HCT116 (cell line): ENCODE results near the gene PPP2R2D. TPM values are rescaled to one million over a fixed set of nuclear protein-coding genes. Genes with fewer than 3 reads are reported as not detected.

ENCODE experiments used
- ATAC-seq: fragments of 200-7000 bp; cut with Tn5 transposase; 2 replicates; pipeline ENCODE4 v1.9.1; 2020; ENCODE audit warnings: mild to moderate bottlenecking, moderate library complexity
- BruUV-seq: library from RNA; stranded (reverse); fragments of 400-500 nt; replicated peaks from 2 replicates; lab custom pipeline; 2021; lab: Mats Ljungman, UMichigan
- CTCF ChIA-PET: fragments of 300-600 bp; sonication (Branson Sonifier 250); formaldehyde crosslinking; loops from one replicate; lab custom pipeline; 2021; ENCODE audit warnings: antibody characterized with exemption; lab: Charles Lee
- POLR2A ChIA-PET: fragments of 300-600, 350-600 bp; sonication (Branson Sonifier 250); formaldehyde crosslinking; loops from one replicate; lab custom pipeline; 2021; ENCODE audit warnings: antibody characterized with exemption; lab: Charles Lee
- RAD21 ChIA-PET, 2 experiments: fragments of 300-600 bp; sonication (Branson Sonifier 250); formaldehyde crosslinking; loops; one replicate each; lab custom pipeline; 2023; ENCODE audit warnings: low total read pairs in 2 of 2; ENCODE audit not compliant: uncharacterized antibody in 2 of 2, unreplicated experiment in 2 of 2, low non-redundant PET in 1 of 2; lab: Charles Lee
- DNase-seq: peaks from one replicate; pipeline ENCODE4 v3.0.0-alpha.2; 2010; ENCODE audit warnings: low read depth, low spot score
- H2AFZ ChIP-seq: fragments of 200-600 bp; shearing (Covaris generic), sonication (generic); 2 replicates; pipeline ENCODE4 v1.6.1; 2017; ENCODE audit warnings: low read depth, mixed run types, mixed read lengths, antibody characterized with exemption, low read length; ENCODE audit not compliant: poor library complexity, severe bottlenecking
- H3K27ac ChIP-seq: 2 replicates; pipeline ENCODE4 v1.5.1; 2012; ENCODE audit warnings: low read depth, low read length
- H3K27me3 ChIP-seq: fragments of 200-600 bp; sonication (generic); 2 replicates; pipeline ENCODE4 v1.6.1; 2016; ENCODE audit warnings: mixed run types, low read length, mixed read lengths; ENCODE audit not compliant: insufficient read depth
- H3K36me3 ChIP-seq, 2 experiments: fragments of 200-500 bp in 1 of 2; fragments of 200-600 bp in 1 of 2; sonication (Bioruptor generic) in 1 of 2; sonication (generic) in 1 of 2; 2 replicates each; pipeline versions ENCODE4 v1.5.1 to v1.6.1; 2014 to 2016; ENCODE audit warnings: low read length in 2 of 2, inconsistent platforms in 1 of 2, mixed read lengths in 1 of 2, mixed run types in 1 of 2; ENCODE audit not compliant: insufficient read depth in 2 of 2, control insufficient read depth in 1 of 2
- H3K4me1 ChIP-seq, 2 experiments: fragments of 200-600 bp in 1 of 2; sonication (generic) in 1 of 2; 2 replicates each; pipeline versions ENCODE4 v1.5.1 to v1.6.1; 2012 to 2017; ENCODE audit warnings: low read length in 2 of 2, inconsistent platforms in 1 of 2, mild to moderate bottlenecking in 1 of 2, mixed read lengths in 1 of 2, mixed run types in 1 of 2, moderate library complexity in 1 of 2; ENCODE audit not compliant: insufficient read depth in 2 of 2, control insufficient read depth in 1 of 2
- H3K4me2 ChIP-seq: fragments of 200-600 bp; sonication (generic); 2 replicates; pipeline ENCODE4 v1.6.1; 2017; ENCODE audit warnings: mixed run types, low read length, mixed read lengths
- H3K4me3 ChIP-seq, 2 experiments: fragments of 200-600 bp in 1 of 2; sonication (generic) in 1 of 2; replicated peaks in 1 of 2; 2 replicates each; pipeline ENCODE4 v1.5.1; 2011 to 2016; ENCODE audit warnings: low read length in 2 of 2, control low read depth in 1 of 2, low read depth in 1 of 2, mild to moderate bottlenecking in 1 of 2, mixed read lengths in 1 of 2, mixed run types in 1 of 2
- H3K79me2 ChIP-seq: fragments of 200-600 bp; sonication (generic); 2 replicates; pipeline ENCODE4 v1.6.1; 2017; ENCODE audit warnings: mild to moderate bottlenecking, mixed run types, low read length, moderate library complexity, mixed read lengths; ENCODE audit not compliant: insufficient read depth
- H3K9ac ChIP-seq: fragments of 200-600 bp; sonication (generic); 2 replicates; pipeline ENCODE4 v1.6.1; 2016; ENCODE audit warnings: low read length, mixed read lengths
- H3K9me2 ChIP-seq: fragments of 200-600 bp; sonication (generic), shearing (Covaris generic); 2 replicates; pipeline ENCODE4 v1.6.1; 2017; ENCODE audit warnings: mixed run types, mild to moderate bottlenecking, moderate library complexity; ENCODE audit not compliant: insufficient read depth
- H3K9me3 ChIP-seq, 2 experiments: fragments of 200-500 bp in 1 of 2; fragments of 200-600 bp in 1 of 2; sonication (Bioruptor generic) in 1 of 2; sonication (generic) in 1 of 2; 2 replicates each; pipeline ENCODE4 v1.6.1; 2014 to 2017; ENCODE audit warnings: low read length in 2 of 2, mixed read lengths in 2 of 2, inconsistent platforms in 1 of 2, low read depth in 1 of 2, mild to moderate bottlenecking in 1 of 2, mixed run types in 1 of 2, moderate library complexity in 1 of 2; ENCODE audit not compliant: control insufficient read depth in 1 of 2, insufficient read depth in 1 of 2
- H4K20me1 ChIP-seq: fragments of 200-600 bp; sonication (generic), shearing (Covaris generic); 2 replicates; pipeline ENCODE4 v1.6.1; 2017; ENCODE audit warnings: mixed run types, mild to moderate bottlenecking, moderate library complexity; ENCODE audit not compliant: insufficient read depth
- CTCF ChIP-seq, 3 experiments: fragments of 200-600 bp in 1 of 3; sonication (generic) in 1 of 3; IDR thresholded peaks in 2 of 3; conservative IDR thresholded peaks in 1 of 3; 2 replicates each; pipeline ENCODE4 v1.5.1; 2012 to 2017; ENCODE audit warnings: low read depth in 2 of 3, low read length in 2 of 3, antibody characterized with exemption in 1 of 3, borderline replicate concordance in 1 of 3, control low read depth in 1 of 3, mild to moderate bottlenecking in 1 of 3, mixed read lengths in 1 of 3, mixed run types in 1 of 3, moderate library complexity in 1 of 3; ENCODE audit not compliant: insufficient read depth in 1 of 3
- EGR1 ChIP-seq: IDR thresholded peaks from 2 replicates; pipeline ENCODE4 v1.6.1; 2012; ENCODE audit warnings: low read depth
- ELF1 ChIP-seq: IDR thresholded peaks from 2 replicates; pipeline ENCODE4 v1.6.1; 2012; ENCODE audit warnings: low read depth, borderline replicate concordance
- EZH2 ChIP-seq: fragments of 200-600 bp; sonication (generic); IDR thresholded peaks from 2 replicates; pipeline ENCODE4 v1.6.1; 2017; ENCODE audit warnings: antibody characterized with exemption, mixed run types
- FOSL1 ChIP-seq: IDR thresholded peaks from 2 replicates; pipeline ENCODE4 v1.6.1; 2012; ENCODE audit warnings: low read depth
- JUND ChIP-seq: IDR thresholded peaks from 2 replicates; pipeline ENCODE4 v1.6.1; 2012
- MAX ChIP-seq: IDR thresholded peaks from 2 replicates; pipeline ENCODE4 v1.6.1; 2012
- POLR2A ChIP-seq: IDR thresholded peaks from 2 replicates; pipeline ENCODE4 v1.7.0; 2011; ENCODE audit warnings: borderline replicate concordance; ENCODE audit not compliant: insufficient read depth, insufficient read length; ENCODE audit errors: extremely low read depth
- POLR2AphosphoS5 ChIP-seq: IDR thresholded peaks from 2 replicates; pipeline ENCODE4 v1.6.1; 2011; ENCODE audit warnings: mild to moderate bottlenecking, low read depth, low read length, moderate library complexity
- REST ChIP-seq: IDR thresholded peaks from 2 replicates; pipeline ENCODE4 v1.6.1; 2012; ENCODE audit warnings: low read depth
- SIN3A ChIP-seq: IDR thresholded peaks from 2 replicates; pipeline ENCODE4 v1.6.1; 2012; ENCODE audit warnings: low read depth
- SP1 ChIP-seq: IDR thresholded peaks from 2 replicates; pipeline ENCODE4 v1.6.1; 2012; ENCODE audit warnings: low read depth
- SRF ChIP-seq: IDR thresholded peaks from 2 replicates; pipeline ENCODE4 v1.6.1; 2012; ENCODE audit warnings: low read depth
- TCF7L2 ChIP-seq: IDR thresholded peaks from 2 replicates; pipeline ENCODE4 v1.7.0; 2011; ENCODE audit warnings: borderline replicate concordance, inconsistent platforms; ENCODE audit not compliant: insufficient read depth, insufficient read length; ENCODE audit errors: extremely low read depth
- YY1 ChIP-seq: IDR thresholded peaks from 2 replicates; pipeline ENCODE4 v1.6.1; 2011; ENCODE audit warnings: low read length, low read depth, moderate library complexity, mild to moderate bottlenecking; ENCODE audit not compliant: insufficient replicate concordance; ENCODE audit errors: extremely low read depth
- ZFX ChIP-seq: fragments of 450-650 bp; IDR thresholded peaks from 2 replicates; pipeline ENCODE4 v1.6.1; 2017
- intact Hi-C: fragments of 100-400 bp; cut with micrococcal nuclease; formaldehyde crosslinking; loops from 2 replicates; pipeline ENCODE4 v1.10.0; 2022
- total RNA-seq: library from RNA; stranded (reverse); gene quantifications from one replicate; pipeline ENCODE4 v1.2.1, GENCODE V29; 2021; ENCODE audit not compliant: unreplicated experiment

PPP2R2D gene
- total RNA-seq, 1 experiment from 2014 or later, result 18.1 TPM

GRCh38 chr10:132004052-132004451 lies 103.2 kb downstream of the PPP2R2D start:
- Histone ChIP-seq H3K9me3 (no peaks in the 10 kb centered on the region), H4K20me1 (no peaks in the 10 kb centered on the region), H2AFZ (no peak overlapping the region), H3K79me2 (no peaks in the 10 kb centered on the region), H3K9me2 (no peaks in the 10 kb centered on the region), H3K36me3 (no peaks in the 10 kb centered on the region), H3K4me3 (no peak overlapping the region), H3K9ac (no peak overlapping the region), H3K4me1 (no peaks in the 10 kb centered on the region; a peak in 1 of 4 replicates), H3K27ac (no peak overlapping the region), H3K27me3 (no peaks in the 10 kb centered on the region), H3K4me2 (no peak overlapping the region)
- RAD21 ChIA-PET, result no interaction called here
- CTCF ChIA-PET, result interaction anchor here (1.0 kb wide), 1 partner anchor 19 kb away, joined by 3 read pairs; no protein-coding TSS in a partner anchor
- intact Hi-C loops, result no loop called here
- no peak for TF ChIP-seq POLR2AphosphoS5
- TF ChIP-seq EZH2, result no peak
- no peak for TF ChIP-seq SP1
- no peak for TF ChIP-seq MAX
- no peak for TF ChIP-seq EGR1
- TF ChIP-seq ELF1, result no peak
- TF ChIP-seq ZFX, result no peak
- no peak for TF ChIP-seq FOSL1
- TF ChIP-seq POLR2A, result no peak
- TF ChIP-seq SIN3A, result no peak
- TF ChIP-seq TCF7L2, result no peak
- no peak for TF ChIP-seq JUND
- no peak for TF ChIP-seq REST
- TF ChIP-seq CTCF (IDR thresholded peaks at IDR 0.05 in 2 of 3, conservative IDR thresholded peaks at IDR 0.05 in 1 of 3; ENCODE audit: borderline replicate concordance in 1 of 3, insufficient read depth in 1 of 3, low read depth in 2 of 3, low read length in 2 of 3), result no peak
- TF ChIP-seq SRF, result no peak
- TF ChIP-seq YY1, result no peak
- BruUV-seq, result no TSS peak
- POLR2A ChIA-PET, result no interaction called here
- no peak for ATAC-seq
- no peak for DNase-seq
